ENCODE results near the gene BMP6. TPM values are rescaled to one million over a fixed set of nuclear protein-coding genes. Genes with fewer than 3 reads are reported as not detected.

The BMP6 gene
- polyA plus RNA-seq, 4 donors: 0.22 to 2.0 (median 0.94) TPM

DNA sequence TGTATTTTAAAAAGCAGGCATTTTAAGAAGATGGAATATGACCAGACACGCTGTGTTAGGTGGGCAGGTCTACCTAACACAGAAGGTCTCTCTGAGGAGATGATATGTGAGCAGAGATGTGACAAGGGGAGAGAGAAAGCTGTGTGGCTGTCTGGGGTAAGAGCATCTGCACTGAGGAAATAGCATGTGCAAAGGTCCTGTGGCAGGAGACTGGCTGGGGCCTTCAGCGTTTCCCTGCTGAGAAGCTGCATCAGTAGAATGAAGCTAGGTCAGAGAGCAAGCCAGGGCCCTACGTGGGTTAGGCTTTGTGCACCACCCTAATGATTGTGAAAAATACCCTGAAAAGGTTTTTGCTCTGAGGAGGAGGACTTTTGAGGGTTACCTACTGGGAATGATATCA lies 97.7 kb downstream of the BMP6 start:
- no peaks in the 10 kb centered on the region for H3K9me3 ChIP-seq (ENCODE audit: control insufficient read depth in 2 of 2, insufficient read depth in 1 of 2, low read depth in 1 of 2, low read length in 1 of 2)
- H3K27ac ChIP-seq (ENCODE audit: low read depth in 1 of 3, low read length in 2 of 3): no peak overlapping the region
- H3K4me1 ChIP-seq (ENCODE audit: control insufficient read depth in 3 of 3, insufficient read depth in 2 of 3, low read depth in 1 of 3, low read length in 2 of 3): no peaks in the 10 kb centered on the region
- WGBS, 3 donors: 72 to 88% (median 77%) methylated on average over 3 of the region's 3 CpGs
- no peak for DNase-seq
- FAIRE-seq: no peak
- no peak overlapping the region for H3K4me3 ChIP-seq (ENCODE audit: low read depth in 1 of 3, low read length in 3 of 3)
- no peaks in the 10 kb centered on the region for H3K36me3 ChIP-seq (ENCODE audit: control insufficient read depth in 3 of 3, insufficient read depth in 2 of 3, low read depth in 1 of 3, low read length in 3 of 3)
- peaks cover 0 to 3% (median 0%) of the 10 kb centered on the region in 3 donors for H3K27me3 ChIP-seq (ENCODE audit: control insufficient read depth in 3 of 3, insufficient read depth in 3 of 3, low read length in 3 of 3)

GRCh38 chr6:7825986-7826385 lies 100.1 kb downstream of the BMP6 start:
- 65 to 87% (median 71%) methylated on average over 5 of the region's 5 CpGs for WGBS, 3 donors
- no peak overlapping the region for H3K4me3 ChIP-seq (ENCODE audit: low read depth in 1 of 3, low read length in 3 of 3)
- DNase-seq (no peak), FAIRE-seq (no peak)
- no peaks in the 10 kb centered on the region for H3K36me3 ChIP-seq (ENCODE audit: control insufficient read depth in 3 of 3, insufficient read depth in 2 of 3, low read depth in 1 of 3, low read length in 3 of 3)
- no peaks in the 10 kb centered on the region for H3K9me3 ChIP-seq (ENCODE audit: control insufficient read depth in 2 of 2, insufficient read depth in 1 of 2, low read depth in 1 of 2, low read length in 1 of 2)
- no peak overlapping the region for H3K27ac ChIP-seq (ENCODE audit: low read depth in 1 of 3, low read length in 2 of 3)
- no peaks in the 10 kb centered on the region for H3K4me1 ChIP-seq (ENCODE audit: control insufficient read depth in 3 of 3, insufficient read depth in 2 of 3, low read depth in 1 of 3, low read length in 2 of 3)
- peaks cover 0 to 6% (median 0%) of the 10 kb centered on the region in 3 donors for H3K27me3 ChIP-seq (ENCODE audit: control insufficient read depth in 3 of 3, insufficient read depth in 3 of 3, low read length in 3 of 3)

GRCh38 chr6:7827142-7827541 lies 101.2 kb downstream of the BMP6 start:
- FAIRE-seq (no peak), DNase-seq (no peak)
- no peaks in the 10 kb centered on the region for H3K4me1 ChIP-seq (ENCODE audit: control insufficient read depth in 3 of 3, insufficient read depth in 2 of 3, low read depth in 1 of 3, low read length in 2 of 3)
- peaks cover 0 to 6% (median 0%) of the 10 kb centered on the region in 3 donors for H3K27me3 ChIP-seq (ENCODE audit: control insufficient read depth in 3 of 3, insufficient read depth in 3 of 3, low read length in 3 of 3)
- 65 to 74% (median 65%) methylated on average over 7 of the region's 7 CpGs for WGBS, 3 donors
- no peak overlapping the region for H3K27ac ChIP-seq (ENCODE audit: low read depth in 1 of 3, low read length in 2 of 3)
- H3K9me3 ChIP-seq (ENCODE audit: control insufficient read depth in 2 of 2, insufficient read depth in 1 of 2, low read depth in 1 of 2, low read length in 1 of 2): no peaks in the 10 kb centered on the region
- no peak overlapping the region for H3K4me3 ChIP-seq (ENCODE audit: low read depth in 1 of 3, low read length in 3 of 3)
- H3K36me3 ChIP-seq (ENCODE audit: control insufficient read depth in 3 of 3, insufficient read depth in 2 of 3, low read depth in 1 of 3, low read length in 3 of 3): no peaks in the 10 kb centered on the region

DNA sequence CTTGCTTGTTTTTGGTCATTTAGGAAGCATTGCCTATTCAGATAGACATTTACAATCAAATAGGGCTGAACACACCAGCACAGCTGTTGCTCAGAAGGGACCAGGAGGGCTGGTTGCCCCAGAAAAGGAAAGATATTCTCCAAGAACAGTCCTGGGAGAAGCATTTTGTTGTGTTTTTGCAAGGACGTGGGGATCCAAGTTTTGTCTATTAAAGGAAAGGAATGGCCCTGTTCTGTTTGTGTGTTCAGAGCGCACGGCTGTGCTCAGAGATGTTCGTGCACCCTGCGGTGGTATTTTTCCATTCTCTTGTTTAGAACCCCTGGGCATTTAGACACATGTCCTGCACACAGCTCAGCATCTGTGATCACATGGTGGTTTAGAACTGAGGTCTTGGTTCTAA lies 102.2 kb downstream of the BMP6 start:
- FAIRE-seq (no peak), DNase-seq (no peak)
- Histone ChIP-seq H3K27ac (ENCODE audit: low read depth in 1 of 3, low read length in 2 of 3) (no peak overlapping the region), H3K27me3 (ENCODE audit: control insufficient read depth in 3 of 3, insufficient read depth in 3 of 3, low read length in 3 of 3) (peaks cover 0 to 6% (median 0%) of the 10 kb centered on the region in 3 donors), H3K4me1 (ENCODE audit: control insufficient read depth in 3 of 3, insufficient read depth in 2 of 3, low read depth in 1 of 3, low read length in 2 of 3) (no peaks in the 10 kb centered on the region), H3K9me3 (ENCODE audit: control insufficient read depth in 2 of 2, insufficient read depth in 1 of 2, low read depth in 1 of 2, low read length in 1 of 2) (no peaks in the 10 kb centered on the region), H3K36me3 (ENCODE audit: control insufficient read depth in 3 of 3, insufficient read depth in 2 of 3, low read depth in 1 of 3, low read length in 3 of 3) (no peaks in the 10 kb centered on the region), H3K4me3 (ENCODE audit: low read depth in 1 of 3, low read length in 3 of 3) (no peak overlapping the region)
- 80 to 85% (median 81%) methylated on average over 5 of the region's 5 CpGs for WGBS, 3 donors

GRCh38 chr6:7832904-7833750 lies 107.2 kb downstream of the BMP6 start:
- Histone ChIP-seq H3K36me3 (ENCODE audit: control insufficient read depth in 3 of 3, insufficient read depth in 2 of 3, low read depth in 1 of 3, low read length in 3 of 3) (no peaks in the 10 kb centered on the region), H3K27me3 (ENCODE audit: control insufficient read depth in 3 of 3, insufficient read depth in 3 of 3, low read length in 3 of 3) (peaks cover 0 to 3% (median 0%) of the 10 kb centered on the region in 3 donors), H3K4me1 (ENCODE audit: control insufficient read depth in 3 of 3, insufficient read depth in 2 of 3, low read depth in 1 of 3, low read length in 2 of 3) (no peaks in the 10 kb centered on the region), H3K4me3 (ENCODE audit: low read depth in 1 of 3, low read length in 3 of 3) (no peak overlapping the region), H3K9me3 (ENCODE audit: control insufficient read depth in 2 of 2, insufficient read depth in 1 of 2, low read depth in 1 of 2, low read length in 1 of 2) (no peaks in the 10 kb centered on the region), H3K27ac (ENCODE audit: low read depth in 1 of 3, low read length in 2 of 3) (no peak overlapping the region)
- DNase-seq: no peak
- WGBS, 3 donors: 65 to 75% (median 67%) methylated on average over 9 of the region's 9 CpGs
- FAIRE-seq: no peak

- FAIRE-seq: no peak
- Histone ChIP-seq H3K36me3 (ENCODE audit: control insufficient read depth in 3 of 3, insufficient read depth in 2 of 3, low read depth in 1 of 3, low read length in 3 of 3) (no peaks in the 10 kb centered on the region), H3K9me3 (ENCODE audit: control insufficient read depth in 2 of 2, insufficient read depth in 1 of 2, low read depth in 1 of 2, low read length in 1 of 2) (no peaks in the 10 kb centered on the region), H3K4me3 (ENCODE audit: low read depth in 1 of 3, low read length in 3 of 3) (no peak overlapping the region), H3K4me1 (ENCODE audit: control insufficient read depth in 3 of 3, insufficient read depth in 2 of 3, low read depth in 1 of 3, low read length in 2 of 3) (no peaks in the 10 kb centered on the region), H3K27me3 (ENCODE audit: control insufficient read depth in 3 of 3, insufficient read depth in 3 of 3, low read length in 3 of 3) (peaks cover 0 to 2% (median 0%) of the 10 kb centered on the region in 3 donors), H3K27ac (ENCODE audit: low read depth in 1 of 3, low read length in 2 of 3) (no peak overlapping the region)
- DNase-seq: no peak
- 33 to 49% (median 40%) methylated on average over 4 of the region's 4 CpGs for WGBS, 3 donors
Measured at GRCh38 chr6:7833751-7834070, 107.8 kb downstream of the BMP6 start.

DNA sequence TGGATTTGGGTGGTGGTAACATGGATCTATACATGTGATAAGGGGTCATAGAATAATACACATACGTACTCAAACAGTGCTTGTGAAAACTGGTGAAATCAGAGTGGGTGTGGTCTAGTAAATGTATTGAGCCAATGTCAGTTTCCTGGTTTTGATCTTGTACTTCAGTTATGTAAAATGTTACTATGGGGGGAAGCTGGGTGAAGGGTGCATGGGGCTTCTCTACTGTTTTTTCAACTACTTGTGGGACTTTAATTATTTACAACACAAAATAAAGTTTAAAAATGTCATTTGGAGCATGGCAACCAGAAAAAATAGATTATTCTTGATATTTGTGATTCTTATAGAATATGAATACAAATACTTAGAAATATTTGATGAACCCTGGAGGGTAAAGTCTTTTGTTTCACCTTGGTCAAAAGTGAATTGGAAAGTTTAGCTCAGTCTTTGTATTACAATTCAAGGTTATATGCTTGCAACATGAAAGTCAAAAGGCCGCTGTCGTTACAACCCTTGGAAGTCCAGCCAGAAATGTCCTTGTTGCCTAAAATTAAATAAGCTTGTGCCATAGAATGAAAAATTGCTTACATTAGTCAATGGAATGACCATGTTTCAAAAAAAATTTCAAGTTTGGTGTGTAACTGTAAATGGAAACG lies 110.6 kb downstream of the BMP6 start:
- H3K27me3 ChIP-seq (ENCODE audit: control insufficient read depth in 3 of 3, insufficient read depth in 3 of 3, low read length in 3 of 3): no peaks in the 10 kb centered on the region
- H3K4me3 ChIP-seq (ENCODE audit: low read depth in 1 of 3, low read length in 3 of 3): no peak overlapping the region
- H3K4me1 ChIP-seq (ENCODE audit: control insufficient read depth in 3 of 3, insufficient read depth in 2 of 3, low read depth in 1 of 3, low read length in 2 of 3): no peaks in the 10 kb centered on the region
- H3K36me3 ChIP-seq (ENCODE audit: control insufficient read depth in 3 of 3, insufficient read depth in 2 of 3, low read depth in 1 of 3, low read length in 3 of 3): no peaks in the 10 kb centered on the region
- WGBS, 3 donors: 84 to 91% (median 87%) methylated on average over 4 of the region's 4 CpGs
- no peak for FAIRE-seq
- no peak for DNase-seq
- no peak overlapping the region for H3K27ac ChIP-seq (ENCODE audit: low read depth in 1 of 3, low read length in 2 of 3)
- H3K9me3 ChIP-seq (ENCODE audit: control insufficient read depth in 2 of 2, insufficient read depth in 1 of 2, low read depth in 1 of 2, low read length in 1 of 2): no peaks in the 10 kb centered on the region

DNA sequence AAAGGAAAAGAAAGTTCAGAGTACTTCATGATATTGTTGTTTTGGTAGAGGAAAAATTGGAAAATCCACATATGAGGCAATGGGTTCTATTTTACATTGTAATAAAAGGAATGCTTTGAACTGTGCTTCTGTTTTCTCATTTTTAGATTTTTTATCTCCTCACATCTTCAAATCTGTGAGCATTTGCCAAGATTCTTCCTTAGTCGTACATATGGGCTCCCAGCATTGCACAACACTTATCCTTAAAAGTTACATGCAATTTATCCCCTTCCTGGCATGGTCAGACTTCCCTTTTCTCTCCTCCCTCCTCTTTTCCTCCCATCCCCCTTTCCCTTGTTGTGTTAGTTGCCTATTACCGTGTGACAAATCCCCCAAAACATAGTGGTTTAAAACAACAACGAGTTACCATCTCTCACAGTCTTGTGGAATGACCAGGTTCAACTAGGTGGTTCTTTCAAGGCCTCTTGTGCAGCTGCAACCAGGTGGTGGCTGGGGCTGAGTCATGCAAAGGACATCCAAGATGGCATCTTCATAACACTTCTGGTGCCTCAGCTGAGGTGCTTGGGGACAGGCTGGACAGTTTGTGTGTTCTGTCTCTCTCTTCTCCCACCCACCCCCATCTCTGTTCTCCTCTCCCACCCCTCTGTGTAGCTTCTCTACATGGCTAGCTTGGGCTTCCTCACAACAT lies 116.0 kb downstream of the BMP6 start:
- peaks cover 0 to under 1% (median 0%) of the 10 kb centered on the region in 3 donors for H3K4me1 ChIP-seq (ENCODE audit: control insufficient read depth in 3 of 3, insufficient read depth in 2 of 3, low read depth in 1 of 3, low read length in 2 of 3)
- no peaks in the 10 kb centered on the region for H3K27me3 ChIP-seq (ENCODE audit: control insufficient read depth in 3 of 3, insufficient read depth in 3 of 3, low read length in 3 of 3)
- DNase-seq (no peak), FAIRE-seq (no peak)
- 56 to 74% (median 60%) methylated on average over 3 of the region's 3 CpGs for WGBS, 3 donors
- no peaks in the 10 kb centered on the region for H3K36me3 ChIP-seq (ENCODE audit: control insufficient read depth in 3 of 3, insufficient read depth in 2 of 3, low read depth in 1 of 3, low read length in 3 of 3)
- no peak overlapping the region for H3K4me3 ChIP-seq (ENCODE audit: low read depth in 1 of 3, low read length in 3 of 3)
- no peak overlapping the region for H3K27ac ChIP-seq (ENCODE audit: low read depth in 1 of 3, low read length in 2 of 3)
- H3K9me3 ChIP-seq (ENCODE audit: control insufficient read depth in 2 of 2, insufficient read depth in 1 of 2, low read depth in 1 of 2, low read length in 1 of 2): peaks cover 0 to 4% of the 10 kb centered on the region in 2 donors

Measured in small intestine (tissue), 7 donors.